Posterior vena cava (tissue), 2 donors: ENCODE data around the gene CAMKK2. TPM values are rescaled to one million over a fixed set of nuclear protein-coding genes. Genes with fewer than 3 reads are reported as not detected.
"Not testable (repeated sequence)": the region's sequence is repeated elsewhere in the genome, so short reads cannot be mapped to it uniquely, and the experiment has no call there.

Experiments
- DNase-seq: peaks from one replicate; pipeline ENCODE4 v3.0.0-alpha.2; 2020; ENCODE audit warnings: low spot score
- intact Hi-C, 2 donors: fragments of 100-400 bp; cut with DNase I; formaldehyde crosslinking; loops; one replicate each; pipeline versions ENCODE4 v1.14.1 to v1.14.2; 2022 to 2023
- long read RNA-seq, 2 donors: library from polyadenylated mRNA; unstranded; transcript quantifications; one replicate each; pipeline ENCODE4 v2.0.0, GENCODE V29; 2020 to 2021
- total RNA-seq, 2 donors: library from RNA; stranded (reverse); fragmentation: NEBNext Ultra II Directional; extraction: Animal tissue kit (Norgen Biotek cat#: 25700); gene quantifications; one replicate each; pipeline ENCODE4 v1.2.1, GENCODE V29; 2021
- donor health status: DM: yes; HTN: yes; CAD: no.
- donor health status: DM: yes; HTN: yes; CAD: no.

CAMKK2 gene
- total RNA-seq, result 10 to 100 TPM; 39.2 to 39.7 TPM
- long read RNA-seq, donor 1, transcript CAMKK2-207 (17 exons, 2,116 nt), result major isoform, 7 of 25 reads
- long read RNA-seq, donor 1, partial matches to known transcripts, result 3 of 25 reads
- long read RNA-seq, donor 1, other reads (novel, unspliced or antisense), result 13 of 25 reads
- long read RNA-seq, donor 2, transcript CAMKK2-207 (17 exons, 2,116 nt), result major isoform, 24 of 169 reads
- long read RNA-seq, donor 2, transcript CAMKK2-208 (16 exons, 2,006 nt), result minor isoform, 10 of 169 reads
- long read RNA-seq, donor 2, partial matches to known transcripts, result 61 of 169 reads
- long read RNA-seq, donor 2, other reads (novel, unspliced or antisense), result 74 of 169 reads

GRCh38 chr12:121296618-121297434 lies at the start of gene CAMKK2:
TSS of gene CAMKK2 (minus strand) at chr12:121296709. CDS start at chr12:121274526, 22,183 bp downstream.
- intact Hi-C loops, result no loop called here
- peak; percentile 95 for DNase-seq

DNA sequence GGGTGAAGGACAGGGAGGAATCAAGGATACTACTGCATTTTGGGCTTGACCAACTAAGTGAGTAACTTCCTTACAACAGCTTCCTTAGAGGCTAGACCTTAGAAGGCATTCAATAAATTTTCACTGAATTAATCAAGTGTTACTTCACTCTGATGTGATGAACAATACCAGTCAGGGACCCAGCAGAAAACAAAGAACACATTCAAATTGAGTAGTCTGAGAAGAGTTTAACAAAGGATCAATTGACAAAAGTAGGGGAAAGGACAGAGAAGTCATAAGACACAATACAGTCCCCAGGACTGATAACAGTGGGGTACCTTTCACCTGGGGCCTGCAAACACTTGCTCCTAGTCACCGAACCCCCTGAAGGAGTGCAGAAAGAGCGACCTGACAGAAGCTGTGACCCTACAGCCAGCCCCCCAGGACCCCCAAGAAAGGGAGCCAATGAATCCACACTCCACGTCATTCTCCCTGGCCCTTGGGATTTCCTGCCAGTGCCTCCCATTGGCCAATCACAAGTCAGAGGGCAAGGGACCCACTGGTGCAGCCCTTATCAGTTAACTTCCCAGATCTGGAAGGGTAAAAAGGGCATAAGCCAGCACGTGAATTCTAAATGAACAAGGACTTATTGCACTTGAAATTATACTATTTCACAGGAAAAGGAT lies 48.8 kb upstream of the CAMKK2 start:
- no peak for DNase-seq
- intact Hi-C loops, result no loop called here

GRCh38 chr12:121344506-121344905 lies 48.0 kb upstream of the CAMKK2 start:
- no peak for DNase-seq
- intact Hi-C loops, result no loop called here

GRCh38 chr12:121337416-121337815 lies 40.9 kb upstream of the CAMKK2 start:
- intact Hi-C loops, result loop anchor here in 1 of 2 donors (10.0 kb wide), 1 partner anchor 107 kb away; no protein-coding TSS in a partner anchor
- peak; percentile 36 for DNase-seq

DNA sequence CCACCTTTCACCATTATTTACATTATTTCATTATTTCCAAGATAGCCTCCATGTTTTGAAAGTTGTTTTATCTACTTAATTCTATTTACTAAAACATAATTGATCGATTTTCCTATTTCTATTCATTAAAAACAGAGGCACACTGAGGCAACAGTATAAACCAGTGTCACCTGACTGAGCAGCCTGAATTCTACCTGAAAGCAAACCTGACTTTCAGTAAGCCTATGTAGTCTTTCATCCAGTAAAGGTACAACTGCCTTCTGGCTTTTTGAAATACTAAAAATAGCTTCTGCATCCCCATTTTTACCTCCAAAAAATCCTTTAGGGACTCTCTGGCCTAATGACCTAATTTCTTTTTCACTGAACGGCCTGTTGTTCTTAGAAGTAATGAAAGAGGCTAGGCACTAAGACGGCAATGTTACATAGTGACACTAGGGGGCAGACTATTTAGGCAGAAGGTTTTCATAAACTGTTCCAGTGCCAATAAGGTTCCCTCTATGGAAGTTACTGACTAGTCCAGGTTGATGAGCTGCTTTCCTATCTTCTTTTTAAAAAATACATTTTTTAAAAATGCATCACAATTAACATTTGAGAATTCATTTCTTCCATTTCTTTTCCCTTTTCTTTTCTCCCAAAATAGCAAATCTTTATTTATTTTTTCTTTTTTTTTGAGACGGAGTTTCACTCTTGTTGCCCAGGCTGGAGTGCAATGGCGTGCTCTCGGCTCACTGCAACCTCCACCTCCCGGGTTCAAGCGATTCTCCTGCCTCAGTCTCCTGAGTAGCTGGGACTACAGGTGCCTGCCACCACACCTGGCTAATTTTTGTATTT lies 38.2 kb upstream of the CAMKK2 start:
- intact Hi-C loops, result loop anchor here (5.0 to 10.0 kb wide), 2 partner anchors 110 to 113 kb away; no protein-coding TSS in a partner anchor
- no peak for DNase-seq

DNA sequence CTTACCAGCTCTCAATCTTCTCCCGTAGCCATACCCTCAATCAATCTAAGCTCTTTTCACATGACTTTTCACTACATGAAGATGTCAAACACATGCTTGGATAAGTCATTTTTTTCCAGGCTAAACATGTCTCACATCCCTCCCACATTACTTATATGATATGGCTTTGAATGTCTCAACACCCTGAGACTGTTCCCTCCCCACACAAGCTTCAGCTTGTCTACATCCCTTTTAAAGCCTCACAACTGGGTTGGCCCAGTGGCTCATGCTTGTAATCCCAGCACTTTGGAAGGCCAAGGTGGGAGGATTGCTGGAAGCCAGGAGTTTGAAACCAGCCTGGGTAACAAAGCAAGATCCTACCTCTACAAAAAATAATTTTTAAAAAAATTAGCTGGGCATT lies 37.2 kb upstream of the CAMKK2 start:
- DNase-seq, result no peak
- intact Hi-C loops, result loop anchor here (5.0 to 10.0 kb wide), 2 partner anchors 111 to 114 kb away; no protein-coding TSS in a partner anchor

- DNase-seq, result no peak
- intact Hi-C loops, result loop anchor here (5.0 to 10.0 kb wide), 2 partner anchors 114 to 116 kb away; no protein-coding TSS in a partner anchor
Measured at GRCh38 chr12:121331248-121331647, 34.7 kb upstream of the CAMKK2 start.

DNA sequence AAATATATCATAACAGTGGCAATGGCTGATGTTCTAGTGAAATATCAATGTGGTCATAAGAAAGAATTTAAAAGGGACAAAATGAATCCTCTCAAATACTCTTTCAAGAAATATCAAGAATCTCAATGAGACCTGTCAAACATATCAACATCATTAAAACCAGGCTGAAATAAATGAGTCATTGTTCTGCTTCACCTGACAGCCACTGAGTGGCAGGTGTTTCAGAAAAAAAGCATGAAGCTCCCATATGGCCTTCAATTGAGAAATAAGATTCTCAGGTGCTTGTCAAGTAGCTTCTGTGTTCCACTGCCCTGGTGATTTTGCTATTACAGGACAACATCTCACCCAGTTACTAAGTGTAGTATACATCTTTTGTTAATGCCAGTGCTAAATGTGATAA lies 34.2 kb upstream of the CAMKK2 start:
- intact Hi-C loops, result loop anchor here (5.0 to 10.0 kb wide), 2 partner anchors 114 to 117 kb away; no protein-coding TSS in a partner anchor
- DNase-seq, result no peak

- intact Hi-C loops, result loop anchor here (5.0 to 10.0 kb wide), 2 partner anchors 115 to 117 kb away; no protein-coding TSS in a partner anchor
- DNase-seq, result no peak
Measured at GRCh38 chr12:121330195-121330594, 33.7 kb upstream of the CAMKK2 start.

DNA sequence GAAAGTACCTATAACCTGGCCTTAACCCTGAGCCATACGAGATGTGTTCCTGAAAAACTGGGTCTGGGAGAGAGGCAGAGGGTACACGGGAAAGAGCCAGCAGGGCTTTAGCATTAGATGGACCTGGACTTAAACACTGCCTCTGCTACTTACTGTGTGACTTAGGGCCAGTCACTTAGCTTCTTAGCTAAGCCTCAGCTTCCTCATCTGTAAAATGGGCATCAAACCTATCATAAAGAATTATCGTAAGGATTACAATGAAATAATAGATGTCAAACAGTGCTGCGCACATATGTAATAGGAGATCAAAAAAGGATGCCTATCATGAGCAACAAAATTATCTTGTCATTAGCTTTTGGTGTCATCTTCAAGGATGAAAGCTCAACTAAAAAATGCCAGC lies 32.1 kb upstream of the CAMKK2 start:
- no peak for DNase-seq
- intact Hi-C loops, result no loop called here

- DNase-seq, result no peak
- intact Hi-C loops, result no loop called here
Measured at GRCh38 chr12:121326996-121327674, 30.6 kb upstream of the CAMKK2 start.

DNA sequence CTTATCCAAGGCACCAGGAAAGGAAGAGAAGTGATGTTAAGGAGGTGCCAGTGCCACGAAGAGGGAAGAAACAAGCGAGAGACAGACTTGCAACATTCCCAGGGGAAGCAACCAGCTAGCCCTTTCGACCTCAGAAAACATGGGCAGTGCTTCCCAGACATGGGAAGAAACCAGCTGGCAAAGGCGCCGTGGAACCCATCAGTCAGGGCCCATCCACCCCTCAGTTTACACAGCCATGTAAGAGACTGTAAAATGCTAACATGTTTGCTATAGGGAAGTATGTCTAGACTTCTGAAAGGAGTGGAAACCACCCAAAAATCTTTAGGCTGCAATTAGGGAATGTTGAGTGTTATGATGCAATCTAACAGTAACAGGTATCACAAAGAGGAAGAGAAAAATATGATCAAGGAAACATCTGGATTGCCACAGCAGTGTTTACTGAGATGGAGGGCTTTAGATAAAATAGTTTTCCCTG lies 29.4 kb upstream of the CAMKK2 start:
- DNase-seq, result no peak
- intact Hi-C loops, result no loop called here

GRCh38 chr12:121323908-121324307 lies 27.4 kb upstream of the CAMKK2 start:
- intact Hi-C loops, result no loop called here

GRCh38 chr12:121318121-121318520 lies 21.6 kb upstream of the CAMKK2 start:
- intact Hi-C loops, result no loop called here
- DNase-seq, result peak; percentile 19

More at GRCh38 chr12:121323908-121324307, 27.4 kb upstream of the CAMKK2 start:
- DNase-seq, result no peak

- intact Hi-C loops, result no loop called here
- peak; percentile 20 for DNase-seq
Measured at GRCh38 chr12:121314431-121314830, 17.9 kb upstream of the CAMKK2 start.

GRCh38 chr12:121310231-121310630 lies 13.7 kb upstream of the CAMKK2 start:
- DNase-seq, intact Hi-C loops: not testable (repeated sequence)

DNA sequence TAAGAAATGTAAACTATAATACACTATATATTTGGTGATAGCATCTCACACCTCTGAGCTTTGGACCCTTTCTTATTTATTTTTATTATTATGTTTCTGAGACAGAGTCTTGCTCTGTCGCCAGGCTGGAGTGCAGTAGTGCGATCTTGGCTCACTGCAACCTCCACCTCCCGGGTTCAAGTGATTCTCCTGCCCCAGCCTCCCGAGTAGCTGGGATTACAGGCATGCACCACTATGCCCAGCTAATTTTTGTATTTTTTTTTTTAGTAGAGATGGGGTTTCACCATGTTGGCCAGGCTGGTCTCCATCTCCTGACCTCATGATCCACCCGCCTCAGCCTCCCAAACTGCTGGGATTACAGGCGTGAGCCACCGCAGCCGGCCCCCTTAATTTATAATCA lies 10.9 kb upstream of the CAMKK2 start:
- intact Hi-C loops, result loop anchor here in 1 of 2 donors (1.0 kb wide), 1 partner anchor 42 kb away; no protein-coding TSS in a partner anchor
- DNase-seq, result peak; percentile 12

DNA sequence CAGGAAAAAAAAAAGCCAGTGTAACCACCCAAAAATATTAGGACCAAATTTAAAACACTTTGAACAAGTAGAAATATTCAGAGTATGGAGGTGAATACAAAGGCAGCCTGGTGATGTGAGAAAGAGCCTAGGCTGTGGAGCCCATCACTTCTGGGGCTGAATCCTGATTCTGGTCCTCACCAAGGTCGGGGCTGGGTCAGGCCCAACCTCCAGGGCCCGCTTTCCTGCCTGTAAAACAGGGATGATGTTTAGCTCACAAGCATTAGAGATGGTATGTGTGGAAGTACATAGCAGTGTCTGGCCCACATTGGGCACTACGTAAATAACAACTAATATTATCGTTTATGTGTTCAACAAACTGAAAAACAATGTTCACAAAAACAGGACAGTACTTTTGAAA lies 7.8 kb upstream of the CAMKK2 start:
- intact Hi-C loops, result no loop called here
- DNase-seq, result peak; percentile 67
